Epithelial cell of proximal tubule (primary cell): ENCODE results near the gene LRRC39. TPM values are rescaled to one million over a fixed set of nuclear protein-coding genes. Genes with fewer than 3 reads are reported as not detected.

ENCODE experiments used
- DNase-seq: peaks from one replicate; pipeline ENCODE4 v3.0.0-alpha.2; 2011; ENCODE audit warnings: low read depth
- H3K4me3 ChIP-seq: 2 replicates; pipeline ENCODE4 v1.5.1; 2011; ENCODE audit warnings: low read depth, mild to moderate bottlenecking, low read length
- CTCF ChIP-seq: conservative IDR thresholded peaks from 2 replicates; pipeline ENCODE4 v1.5.1; 2012; ENCODE audit warnings: low read depth, mild to moderate bottlenecking, low read length
- total RNA-seq: library from RNA; depleted of rRNA; stranded (reverse); fragments of >200 nt; gene quantifications from 2 replicates; pipeline ENCODE4 v1.2.3, GENCODE V29; 2015

The LRRC39 gene
- total RNA-seq, 1 donor from 2014 or later: not detected

DNA sequence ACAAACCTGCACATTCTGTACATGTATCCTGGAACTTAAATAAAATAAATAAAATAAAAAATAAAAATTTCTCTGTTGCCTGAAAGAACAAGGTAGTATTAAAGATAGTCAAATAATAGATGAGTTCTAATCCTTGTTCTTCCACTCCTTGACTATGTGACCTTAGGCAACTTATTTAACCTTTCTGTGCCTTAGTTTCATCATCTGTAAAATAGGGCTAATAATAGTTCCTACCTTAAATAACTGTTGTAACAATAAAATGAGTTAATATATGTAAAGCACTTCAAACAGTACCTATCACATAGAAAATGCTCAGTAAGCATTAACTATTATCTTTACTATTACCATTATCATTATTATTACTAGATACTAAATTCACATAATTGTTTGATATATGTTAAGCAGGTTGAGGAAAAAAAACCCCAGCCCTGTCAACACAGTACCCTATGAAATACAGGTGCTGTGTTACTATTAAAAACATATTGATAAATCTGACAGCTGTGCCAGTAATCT, 68.4 kb downstream of the LRRC39 start:
- no peak overlapping the region for H3K4me3 ChIP-seq
- no peak for TF ChIP-seq CTCF
- DNase-seq: no peak

DNA sequence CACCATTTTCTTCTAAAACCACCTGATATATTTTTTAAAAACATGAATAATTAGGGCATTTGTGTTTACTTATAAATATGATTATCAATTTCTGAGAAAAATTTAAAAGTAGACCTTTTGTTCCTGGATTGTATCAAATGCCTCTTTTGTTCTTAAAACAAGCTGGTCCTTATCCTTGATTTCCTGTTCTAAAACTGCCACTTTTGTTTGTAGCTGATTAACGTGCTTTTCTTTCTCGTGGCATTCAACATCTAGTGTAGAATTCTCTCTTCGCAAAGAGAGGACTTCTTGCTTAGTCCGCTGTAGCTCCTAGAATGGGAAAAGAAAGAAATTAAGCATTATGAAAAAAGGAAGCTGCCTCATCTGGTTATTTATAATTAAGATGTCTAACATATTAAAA, 70.4 kb downstream of the LRRC39 start:
- TF ChIP-seq CTCF: no peak
- H3K4me3 ChIP-seq: no peak overlapping the region
- no peak for DNase-seq

DNA sequence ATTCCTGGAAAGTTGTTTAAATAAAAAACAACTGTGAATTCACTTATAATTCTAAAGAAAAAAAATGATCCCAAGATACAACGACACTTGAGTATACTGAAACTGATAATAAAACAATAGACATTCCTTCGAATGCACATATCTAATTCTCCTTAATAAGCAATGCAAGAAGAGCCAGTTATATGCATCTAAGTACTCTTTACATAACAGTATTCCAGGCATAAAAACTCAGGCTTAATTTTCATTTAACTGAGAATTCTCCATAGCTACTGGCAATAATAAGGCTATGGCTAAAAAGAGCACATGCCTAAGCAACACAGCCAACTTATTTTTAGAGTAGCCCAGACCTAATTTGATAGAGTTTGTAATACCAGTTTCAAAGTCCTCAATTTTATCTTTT, 76.5 kb downstream of the LRRC39 start:
- DNase-seq: no peak
- H3K4me3 ChIP-seq: no peak overlapping the region
- TF ChIP-seq CTCF: no peak

GRCh38 chr1:100100202-100100601, 77.9 kb downstream of the LRRC39 start:
- H3K4me3 ChIP-seq: no peak overlapping the region
- no peak for TF ChIP-seq CTCF
- DNase-seq: no peak

Other genes with a start within 250 kb of the LRRC39 start
- 12.9 and 14.8 TPM in 2 replicates for gene SLC35A3, start 208.3 kb downstream of the LRRC39 start, total RNA-seq
- 8.2 TPM in 2 replicates for gene SASS6, start 45.3 kb downstream of the LRRC39 start, total RNA-seq
- gene TRMT13, start 45.1 kb downstream of the LRRC39 start, total RNA-seq: 6.7 and 19.0 TPM in 2 replicates
- 2.8 and 3.6 TPM in 2 replicates for gene DBT, start 71.6 kb upstream of the LRRC39 start, total RNA-seq
- 32.5 and 40.4 TPM in 2 replicates for gene RTCA, start 88.0 kb upstream of the LRRC39 start, total RNA-seq
- 4.9 and 7.4 TPM in 2 replicates for gene CDC14A, start 174.2 kb upstream of the LRRC39 start, total RNA-seq